Esophagus squamous epithelium (tissue), 4 donors: Measurements from ENCODE around the gene CAMP.

Experiments used
- CTCF ChIP-seq, 6 experiments: fragments of 450-650 bp in 4 of 6; fragments of 200-600 bp in 2 of 6; sonication (generic) in 2 of 6; IDR thresholded peaks; one replicate each; pipeline ENCODE4 v1.5.1; 2016 to 2019; ENCODE audit warnings: antibody characterized with exemption in 6 of 6, mild to moderate bottlenecking in 4 of 6, moderate library complexity in 4 of 6
- POLR2A ChIP-seq, 4 donors: fragments of 450-650 bp; IDR thresholded peaks; one replicate each; pipeline ENCODE4 v1.6.1; 2017; ENCODE audit warnings: antibody characterized with exemption in 4 of 4, mild to moderate bottlenecking in 4 of 4, moderate library complexity in 3 of 4

GRCh38 chr3:48225587-48225986 is 2.3 kb downstream of the CAMP start:
- no peak for TF ChIP-seq CTCF (IDR thresholded peaks at IDR 0.05)
- TF ChIP-seq POLR2A (IDR thresholded peaks at IDR 0.05): no peak
